Measurements from ENCODE around the gene CPTP. TPM values are rescaled to one million over a fixed set of nuclear protein-coding genes. Genes with fewer than 3 reads are reported as not detected.

Gene CPTP
- total and polyA plus RNA-seq, 2 of the 13 experiments (the other 11 are each of a cell fraction or from before 2014, with no cell fraction given), result 5.5 to 9.3 TPM

DNA sequence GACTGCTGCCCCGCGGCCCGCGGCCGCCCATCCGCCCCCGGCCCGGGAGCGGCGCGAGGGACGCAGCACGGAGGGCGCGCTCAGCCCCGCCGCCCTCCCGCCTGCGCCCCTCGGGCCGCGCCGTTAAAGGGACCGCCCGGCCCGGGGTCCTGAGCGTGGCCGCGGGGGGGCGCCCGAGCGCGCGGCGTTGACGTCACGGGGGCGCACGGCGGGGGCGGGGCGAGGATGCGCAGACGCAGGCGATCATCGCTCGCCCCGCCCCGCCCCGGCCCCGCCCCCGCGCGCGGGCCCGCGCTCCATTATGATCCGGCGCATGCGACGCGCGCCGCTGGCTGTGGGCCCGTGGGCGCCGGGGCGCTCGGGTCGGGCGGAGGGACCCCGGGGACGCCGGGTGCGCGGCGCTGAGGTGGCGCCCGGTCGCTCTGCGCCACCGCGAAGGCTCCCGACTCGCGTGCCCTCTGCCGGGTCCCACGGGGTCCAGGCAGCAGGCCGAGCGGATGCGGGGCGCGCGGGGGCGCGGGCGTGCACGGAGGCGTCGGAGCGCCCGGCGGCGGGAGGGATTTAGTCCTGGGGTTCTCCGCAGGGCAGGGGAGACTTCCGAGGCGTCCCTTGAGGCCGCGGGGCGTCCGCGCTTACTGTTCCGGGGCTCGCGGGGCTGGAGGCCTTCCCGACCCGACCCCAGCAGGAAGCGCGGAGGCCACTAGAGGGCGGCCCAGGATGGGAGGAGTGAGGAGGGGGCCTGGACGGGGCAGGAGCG, 24.8 kb downstream of the CPTP start, which contains the start of gene DVL1 (continued):
- TF ChIP-seq ZBTB40 (IDR thresholded peaks at IDR 0.05) (no peak), ZBTB40 (CRISPR knock-in tag; IDR thresholded peaks at IDR 0.05) (no peak), E2F5 (CRISPR knock-in tag; conservative IDR thresholded peaks at IDR 0.05) (no peak), ZNF234 (CRISPR knock-in tag; conservative IDR thresholded peaks at IDR 0.05) (no peak), FIP1L1 (IDR thresholded peaks at IDR 0.05; ENCODE audit: borderline replicate concordance, insufficient read depth, low read depth, low read length) (no peak), ZNF550 (CRISPR knock-in tag; IDR thresholded peaks at IDR 0.05; ENCODE audit: borderline replicate concordance) (no peak), KLF15 (CRISPR knock-in tag; IDR thresholded peaks at IDR 0.05; ENCODE audit: borderline replicate concordance) (no peak), ZNF367 (CRISPR knock-in tag; IDR thresholded peaks at IDR 0.05; ENCODE audit: borderline replicate concordance) (no peak), ZBTB33 (CRISPR knock-in tag; IDR thresholded peaks at IDR 0.05) (peak; percentile 16; the same call in 1 of the 2 replicates), ZNF629 (CRISPR knock-in tag; conservative IDR thresholded peaks at IDR 0.05) (no peak), HNRNPUL1 (IDR thresholded peaks at IDR 0.05; ENCODE audit: low read depth, low read length) (no peak), ZNF512B (CRISPR knock-in tag; IDR thresholded peaks at IDR 0.05; ENCODE audit: borderline replicate concordance) (no peak), RORA (CRISPR knock-in tag; IDR thresholded peaks at IDR 0.05) (no peak)
